HUDEP-2 (cell line): ENCODE data around the gene TSC22D4.

Experiments used
- DNase-seq, 76 experiments: peaks; one replicate each; lab custom pipeline; 2025; ENCODE audit not compliant: unreplicated experiment in 76 of 76; lab: John Stamatoyannopoulos, UW

The TSC22D4 gene

GRCh38 chr7:100493476-100494264 lies 14.7 kb upstream of the TSC22D4 start:
- DNase-seq = peak in 23 of 76 experiments; percentile 10 to 50 (median 24)

- no peak for DNase-seq
Measured at GRCh38 chr7:100492738-100493475, 13.9 kb upstream of the TSC22D4 start.

GRCh38 chr7:100491192-100491578 lies 12.2 kb upstream of the TSC22D4 start:
- no peak for DNase-seq

- no peak for DNase-seq
Measured at GRCh38 chr7:100490483-100491191, 11.6 kb upstream of the TSC22D4 start.

- DNase-seq = peak in 68 of 76 experiments; percentile 9 to 82 (median 54)
Measured at GRCh38 chr7:100489824-100490223, 10.8 kb upstream of the TSC22D4 start.

- no peak for DNase-seq
Measured at GRCh38 chr7:100489121-100489520, 10.1 kb upstream of the TSC22D4 start.

- DNase-seq = no peak
Measured at GRCh38 chr7:100488333-100489095, 9.5 kb upstream of the TSC22D4 start.

- no peak for DNase-seq
Measured at GRCh38 chr7:100486753-100487446, 7.9 kb upstream of the TSC22D4 start.

- DNase-seq = no peak
Measured at GRCh38 chr7:100486111-100486636, 7.2 kb upstream of the TSC22D4 start.

GRCh38 chr7:100485471-100485876 lies 6.5 kb upstream of the TSC22D4 start:
- no peak for DNase-seq

GRCh38 chr7:100484673-100485045 lies 5.6 kb upstream of the TSC22D4 start:
- DNase-seq = no peak

GRCh38 chr7:100483722-100484672 lies 5.0 kb upstream of the TSC22D4 start, which contains the start of gene NYAP1:
Gene NYAP1 (plus strand): TSS chr7:100483927. CDS start chr7:100485312, 1,385 bp downstream.
- peak in 25 of 76 experiments; percentile 14 to 66 (median 44) for DNase-seq

GRCh38 chr7:100483090-100483721 lies 4.2 kb upstream of the TSC22D4 start:
- peak in 64 of 76 experiments; percentile 10 to 82 (median 61) for DNase-seq

GRCh38 chr7:100482728-100483089 lies 3.7 kb upstream of the TSC22D4 start:
- no peak for DNase-seq

- DNase-seq = no peak
Measured at GRCh38 chr7:100481466-100481865, 2.5 kb upstream of the TSC22D4 start.

- DNase-seq = no peak
Measured at GRCh38 chr7:100477871-100478267, 1.1 kb downstream of the TSC22D4 start.

GRCh38 chr7:100476903-100477870 lies 1.8 kb downstream of the TSC22D4 start:
- peak in 34 of 76 experiments; percentile 4 to 54 (median 30) for DNase-seq
